ENCODE measurements around the gene ADCY5.

ADCY5 gene

DNA sequence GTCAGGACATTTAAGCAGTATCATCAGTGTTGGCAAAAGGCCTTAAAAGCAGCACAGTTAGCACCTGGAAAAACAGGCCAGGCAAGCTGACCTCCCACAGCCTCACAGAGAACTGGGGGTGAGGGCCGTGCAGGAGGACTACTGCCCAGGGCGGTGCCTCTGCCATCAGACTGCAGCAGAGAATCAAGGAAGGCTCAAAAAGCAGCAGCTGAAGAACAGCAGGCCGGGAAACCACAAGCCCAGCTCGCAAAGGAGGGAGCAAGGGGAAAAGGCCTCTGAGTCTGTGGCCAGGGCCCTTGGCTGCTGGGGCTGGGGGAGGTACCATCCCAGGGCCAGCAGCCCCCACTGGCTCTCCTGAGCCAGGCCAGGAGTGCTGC, 163.0 kb downstream of the ADCY5 start:
- no peak overlapping the region for H3K4me3 ChIP-seq (ENCODE audit: low read depth, low read length)
- DNase-seq (ENCODE audit: low read depth), result no peak

DNA sequence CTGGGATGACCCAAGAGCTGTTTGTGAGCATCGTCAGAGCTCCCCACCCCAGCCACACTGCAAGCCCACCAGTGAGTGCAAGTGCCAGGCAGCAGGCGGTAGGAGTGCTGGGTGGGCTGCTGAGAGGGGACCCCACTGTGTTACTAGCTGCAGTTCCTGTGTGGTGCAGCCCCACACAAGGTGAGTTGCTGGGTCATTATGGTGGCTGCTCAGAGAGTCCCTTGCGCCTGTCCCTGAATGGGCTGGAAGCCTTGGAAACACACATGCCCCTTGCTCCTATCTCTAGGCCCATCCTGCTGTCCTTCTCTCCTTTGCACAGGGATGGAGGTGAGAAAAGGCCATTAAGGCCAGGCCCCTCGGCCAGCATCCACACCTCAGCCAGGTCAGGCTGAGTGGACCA, 163.4 kb downstream of the ADCY5 start:
- H3K4me3 ChIP-seq (ENCODE audit: low read depth, low read length), result no peak overlapping the region
- no peak for DNase-seq (ENCODE audit: low read depth)

DNA sequence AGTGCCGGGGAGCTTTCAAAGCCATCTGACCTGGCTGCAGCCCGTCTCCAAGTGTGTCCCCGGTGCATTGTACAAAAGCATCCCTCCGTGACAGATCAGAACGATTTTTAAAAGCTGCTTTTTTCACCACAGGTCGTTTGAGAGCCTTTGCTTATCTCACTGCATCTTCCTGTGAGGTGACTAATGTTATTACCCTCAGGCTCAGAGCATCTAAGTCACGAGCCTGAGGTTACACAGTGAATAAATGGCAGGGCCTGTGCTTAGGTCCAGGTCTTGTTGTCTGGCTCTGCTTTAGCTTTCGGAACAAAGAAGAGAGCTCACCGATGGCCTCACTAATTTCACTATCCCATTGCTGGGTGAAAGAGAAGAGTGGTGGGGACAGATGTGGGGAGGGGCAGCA, 163.8 kb downstream of the ADCY5 start:
- no peak overlapping the region for H3K4me3 ChIP-seq (ENCODE audit: low read depth, low read length)
- DNase-seq (ENCODE audit: low read depth), result no peak

DNA sequence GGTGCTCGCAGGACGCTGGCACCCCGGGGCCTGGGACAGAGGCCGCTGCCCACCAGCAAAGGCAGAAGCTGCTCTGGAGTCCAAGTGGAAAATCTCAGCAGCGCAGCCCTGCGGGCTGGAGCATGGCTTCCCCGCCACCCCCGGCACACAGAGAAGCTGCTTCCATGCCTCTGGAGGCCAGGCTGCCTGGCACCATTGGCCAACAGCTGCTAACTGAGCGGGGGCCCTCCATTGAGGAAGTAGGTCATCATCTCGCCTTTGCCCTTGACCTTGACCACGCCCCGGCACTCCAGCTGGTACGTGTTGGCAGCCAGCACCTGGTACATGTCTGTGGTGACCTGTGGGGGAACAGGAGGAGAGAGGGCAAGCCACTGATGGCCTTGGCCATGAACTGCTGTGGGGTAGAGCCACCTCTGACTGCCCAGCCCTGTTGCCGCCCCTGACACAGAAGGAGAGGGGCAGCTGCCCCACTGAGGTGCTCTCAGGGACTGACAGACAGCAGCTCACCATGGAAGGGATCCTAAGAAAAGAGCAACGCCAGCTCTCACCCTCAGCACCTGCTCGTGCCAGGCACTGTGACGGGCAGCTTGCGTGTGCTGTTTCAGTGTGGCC, 164.4 kb downstream of the ADCY5 start:
- DNase-seq (ENCODE audit: low read depth), result no peak

DNA sequence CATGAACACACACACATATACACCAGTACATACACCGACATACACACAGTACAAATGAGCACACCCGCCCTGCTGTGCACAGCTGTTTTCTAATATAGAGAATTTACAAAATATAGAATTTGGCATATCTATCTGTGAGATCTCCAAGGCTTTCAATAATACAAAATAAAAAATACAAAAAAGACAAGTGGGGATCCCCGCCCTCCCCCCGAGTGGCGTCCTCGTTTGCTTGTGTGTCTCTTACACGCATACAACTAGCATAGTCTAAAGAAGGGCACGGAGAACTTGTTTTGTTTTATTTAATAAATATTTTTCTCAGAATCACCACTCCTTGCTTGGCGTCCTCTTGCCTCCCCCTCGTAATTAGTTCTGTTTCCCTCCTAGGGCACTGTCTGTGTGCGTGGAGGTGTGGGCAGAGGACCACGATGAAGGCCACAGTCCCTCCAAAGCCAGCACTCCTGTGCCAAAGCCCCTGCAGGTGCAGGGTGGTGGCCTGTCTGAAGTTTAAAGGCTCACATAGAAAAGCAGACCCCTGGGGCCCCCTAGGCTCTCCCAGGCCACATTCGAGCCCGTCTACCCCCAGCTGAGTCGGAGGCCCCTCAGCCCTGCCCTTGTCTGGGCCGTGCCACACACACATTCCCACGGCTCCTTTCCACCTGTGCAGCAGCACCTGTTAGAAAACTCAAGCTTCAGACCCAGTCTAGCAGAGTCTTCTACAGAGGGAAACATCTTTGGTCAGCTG, 165.1 kb downstream of the ADCY5 start:
- H3K4me3 ChIP-seq (ENCODE audit: low read depth, low read length), result no peak overlapping the region
- DNase-seq (ENCODE audit: low read depth), result no peak

More for the DNA sequence above, 164.4 kb downstream of the ADCY5 start:
- no peak overlapping the region for H3K4me3 ChIP-seq (ENCODE audit: low read depth, low read length)

DNA sequence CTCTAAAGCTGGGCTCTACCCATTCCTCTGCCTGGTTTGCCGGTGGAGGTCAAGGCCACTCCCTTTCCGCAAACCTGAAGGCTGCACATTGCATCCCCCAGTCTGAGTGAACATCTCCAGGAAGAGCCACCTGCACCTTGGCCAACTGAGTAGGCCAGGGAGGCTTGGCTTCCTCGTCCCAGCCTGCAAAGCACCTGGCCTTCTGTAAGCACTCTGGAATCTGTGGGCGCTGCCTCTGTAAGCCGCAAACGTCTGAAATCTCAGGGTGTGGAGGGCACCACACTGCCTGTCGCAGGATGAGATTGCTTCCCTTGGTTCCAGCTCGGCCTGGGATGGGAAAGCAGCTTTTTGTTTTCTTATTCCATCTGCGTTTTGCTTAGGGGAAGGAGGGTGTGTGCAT, 165.8 kb downstream of the ADCY5 start:
- no peak for DNase-seq (ENCODE audit: low read depth)
- H3K4me3 ChIP-seq (ENCODE audit: low read depth, low read length), result no peak overlapping the region

DNA sequence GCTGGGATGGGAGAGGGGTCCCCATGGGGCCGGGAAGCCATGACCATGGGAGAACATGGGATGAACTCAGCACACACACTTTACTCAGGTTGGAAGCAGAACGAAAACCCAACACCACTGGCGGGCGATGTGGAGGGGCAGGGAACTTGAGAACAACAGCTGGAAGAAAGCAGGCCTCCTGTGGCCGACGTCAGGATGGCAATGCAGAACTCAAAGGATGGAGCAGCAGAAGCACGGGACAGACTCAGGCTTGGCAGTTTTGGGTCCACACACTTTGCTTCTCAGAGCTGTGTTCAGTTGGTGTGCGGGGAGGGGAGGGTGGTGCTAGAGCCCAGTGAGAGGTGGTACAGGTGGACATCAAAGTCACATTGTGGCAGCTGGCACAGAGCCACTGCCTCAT, 166.4 kb downstream of the ADCY5 start:
- no peak overlapping the region for H3K4me3 ChIP-seq (ENCODE audit: low read depth, low read length)
- no peak for DNase-seq (ENCODE audit: low read depth)

DNA sequence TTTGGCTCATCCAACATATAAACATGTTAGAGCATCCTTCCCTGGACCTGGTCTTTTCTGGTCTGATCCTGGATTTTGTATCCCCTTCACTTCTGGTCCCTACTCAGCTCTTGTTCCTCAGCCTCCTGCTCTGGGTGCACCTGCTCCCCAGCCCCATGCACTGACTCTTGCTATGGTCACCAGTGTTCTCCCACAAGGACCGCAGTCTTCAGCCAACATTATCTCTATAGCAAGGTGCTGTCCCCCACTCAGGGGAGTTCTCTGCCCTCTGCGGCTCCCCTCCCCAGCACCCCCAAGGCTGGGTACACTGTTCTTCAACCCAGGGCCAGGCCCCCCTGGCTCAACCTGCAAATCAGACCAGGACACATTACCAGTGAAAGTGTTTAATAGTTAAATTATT, 167.0 kb downstream of the ADCY5 start:
- H3K4me3 ChIP-seq (ENCODE audit: low read depth, low read length), result no peak overlapping the region
- DNase-seq (ENCODE audit: low read depth), result no peak

DNA sequence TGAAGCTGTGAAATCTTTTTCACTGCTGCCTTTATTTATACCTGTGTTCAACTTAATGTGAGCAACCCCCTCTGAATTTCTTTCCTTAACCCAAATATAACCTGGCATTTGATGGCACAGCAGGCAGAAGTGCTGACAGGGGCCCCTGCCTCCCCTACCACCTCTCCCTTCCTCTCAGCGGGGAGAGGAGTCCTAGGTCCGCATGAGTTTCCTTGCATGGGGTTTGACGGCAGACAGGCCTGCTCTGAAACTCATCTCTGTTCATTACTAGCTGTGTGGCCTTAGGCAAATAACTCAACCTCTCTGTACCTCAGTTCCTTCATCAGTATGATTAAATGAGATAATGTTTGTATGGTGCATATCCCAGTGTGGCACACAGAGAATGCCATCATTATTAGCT, 167.5 kb downstream of the ADCY5 start:
- DNase-seq (ENCODE audit: low read depth), result no peak

DNA sequence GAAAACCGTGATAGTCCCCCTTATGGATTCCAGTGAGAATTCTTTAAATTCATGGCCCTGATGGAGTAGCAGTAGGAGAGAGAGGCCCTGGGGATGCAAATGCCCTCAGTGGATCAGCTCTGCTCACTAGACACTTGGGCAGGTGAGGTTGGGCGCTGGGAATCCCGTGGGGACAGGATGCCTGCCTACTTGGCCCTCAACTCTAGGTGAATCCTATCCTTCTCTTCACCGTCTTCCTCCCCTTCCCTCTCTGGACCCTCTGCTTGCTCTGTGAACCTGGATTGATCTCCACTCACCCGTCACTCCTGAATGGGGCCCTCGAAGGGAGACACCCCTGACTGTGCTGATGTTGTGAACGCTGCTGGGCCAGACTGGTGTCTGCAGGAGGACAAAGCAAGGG, 169.8 kb downstream of the ADCY5 start:
- H3K4me3 ChIP-seq (ENCODE audit: low read depth, low read length), result no peak overlapping the region
- DNase-seq (ENCODE audit: low read depth), result no peak

More for the DNA sequence above, 167.5 kb downstream of the ADCY5 start:
- H3K4me3 ChIP-seq (ENCODE audit: low read depth, low read length), result no peak overlapping the region

DNA sequence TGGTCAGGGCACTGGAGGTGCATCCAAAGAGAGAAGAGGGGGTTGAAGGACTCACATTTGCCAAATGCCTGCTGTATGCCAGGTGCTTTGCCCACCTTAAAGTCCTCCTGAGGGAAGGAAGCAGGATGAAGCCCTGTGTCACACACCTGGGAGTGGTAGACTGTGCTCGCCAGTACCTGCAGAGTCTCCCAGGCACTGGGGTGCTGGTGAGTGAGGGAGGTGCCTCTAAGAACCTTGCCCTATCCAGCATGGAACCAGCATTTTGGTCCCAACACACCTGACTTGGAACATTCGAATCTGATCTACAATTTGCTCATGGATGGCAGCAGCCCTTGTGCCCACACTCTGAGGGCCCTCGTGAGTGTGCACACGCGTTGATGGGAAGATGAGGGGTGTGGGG, 170.4 kb downstream of the ADCY5 start:
- no peak for DNase-seq (ENCODE audit: low read depth)
- H3K4me3 ChIP-seq (ENCODE audit: low read depth, low read length), result no peak overlapping the region

DNA sequence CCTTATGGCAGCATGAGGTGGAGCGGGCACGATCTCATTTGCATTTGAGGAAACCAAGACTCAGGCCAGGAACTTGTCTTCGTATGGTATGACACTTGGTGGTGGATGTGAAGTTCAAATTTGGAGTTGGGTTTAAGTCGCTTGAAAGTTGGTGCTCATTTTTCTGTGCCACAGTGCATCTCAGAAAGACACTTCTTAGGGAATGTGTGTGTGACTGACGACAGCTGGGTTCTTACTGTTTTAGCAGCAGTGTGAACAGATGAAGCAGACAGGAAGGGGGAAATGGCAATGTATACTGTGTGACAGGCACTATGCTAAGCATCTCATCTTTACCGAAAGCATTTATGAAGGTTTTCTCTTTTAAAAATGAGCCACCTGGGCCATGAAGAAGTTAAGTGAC, 171.8 kb downstream of the ADCY5 start:
- DNase-seq (ENCODE audit: low read depth), result no peak
- H3K4me3 ChIP-seq (ENCODE audit: low read depth, low read length), result no peak overlapping the region

DNA sequence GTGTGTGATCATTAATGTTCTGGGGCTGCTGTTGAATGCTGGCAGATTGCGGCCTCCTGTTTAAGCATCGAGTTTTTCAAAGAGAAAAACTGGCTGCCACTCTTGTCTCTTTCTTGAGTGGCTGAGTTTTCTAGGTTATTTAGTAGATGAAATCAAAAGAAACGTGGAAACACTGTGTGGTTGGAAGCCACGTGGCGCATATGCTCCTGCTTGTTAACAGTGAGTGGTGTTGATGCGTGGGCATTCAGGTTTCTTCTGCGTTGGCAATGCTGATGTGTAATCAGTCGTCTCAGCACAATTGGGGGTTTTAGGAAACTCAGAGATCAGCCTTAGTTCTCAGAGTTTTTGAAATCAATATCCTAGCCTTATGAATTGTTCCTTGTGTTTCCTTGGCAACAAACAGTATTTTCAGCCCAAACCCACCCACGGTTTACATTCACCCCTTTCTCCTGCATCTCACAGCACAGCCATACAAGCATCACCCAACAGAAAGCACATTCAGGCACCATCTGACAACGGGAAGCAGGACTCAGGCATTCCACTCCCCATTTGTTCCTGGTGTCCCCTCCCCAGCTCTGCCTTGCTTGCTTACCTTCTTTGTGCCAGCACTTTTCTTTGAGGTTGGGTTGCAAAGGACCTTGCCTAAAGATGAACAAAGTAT, 172.4 kb downstream of the ADCY5 start:
- H3K4me3 ChIP-seq (ENCODE audit: low read depth, low read length), result no peak overlapping the region
- no peak for DNase-seq (ENCODE audit: low read depth)

DNA sequence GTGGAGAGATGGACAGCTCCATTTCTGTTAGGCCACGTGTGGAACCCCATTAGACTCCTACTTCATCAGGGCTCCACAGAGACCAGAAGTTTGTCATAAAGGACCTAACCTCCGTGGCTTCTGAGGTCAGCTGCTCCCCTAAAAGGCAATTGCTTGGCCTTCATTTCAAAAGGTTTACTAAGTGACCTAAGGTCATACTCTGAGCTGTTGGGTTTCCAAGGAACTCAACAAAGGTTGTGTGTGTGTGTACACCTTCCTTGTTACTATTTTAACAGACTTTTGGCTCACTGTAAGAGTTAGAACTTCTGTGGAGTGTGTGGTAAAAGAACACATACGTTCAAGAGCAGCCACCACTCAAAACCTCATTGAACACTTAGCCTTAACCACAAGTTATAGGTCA, 173.2 kb downstream of the ADCY5 start:
- no peak overlapping the region for H3K4me3 ChIP-seq (ENCODE audit: low read depth, low read length)
- DNase-seq (ENCODE audit: low read depth), result no peak

DNA sequence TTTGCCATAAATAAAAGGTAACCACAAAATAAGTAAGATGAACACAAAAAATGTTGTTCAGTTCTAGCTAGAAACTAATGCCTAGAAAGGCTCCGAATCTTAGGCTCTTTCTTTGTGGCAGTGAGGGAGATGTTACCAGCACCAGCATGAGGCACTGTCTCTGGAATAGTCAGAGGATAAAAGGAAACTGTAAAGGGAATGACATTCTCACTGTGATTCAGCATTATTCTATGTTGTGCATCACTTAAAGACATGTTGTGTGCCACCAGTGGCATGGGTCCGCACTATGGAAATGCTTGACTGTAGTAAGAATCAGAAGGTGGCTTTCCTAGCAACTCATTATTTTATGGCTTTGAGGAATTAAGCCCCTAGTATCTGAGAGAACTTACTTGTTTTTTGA, 176.3 kb downstream of the ADCY5 start:
- no peak overlapping the region for H3K4me3 ChIP-seq (ENCODE audit: low read depth, low read length)
- DNase-seq (ENCODE audit: low read depth), result no peak

DNA sequence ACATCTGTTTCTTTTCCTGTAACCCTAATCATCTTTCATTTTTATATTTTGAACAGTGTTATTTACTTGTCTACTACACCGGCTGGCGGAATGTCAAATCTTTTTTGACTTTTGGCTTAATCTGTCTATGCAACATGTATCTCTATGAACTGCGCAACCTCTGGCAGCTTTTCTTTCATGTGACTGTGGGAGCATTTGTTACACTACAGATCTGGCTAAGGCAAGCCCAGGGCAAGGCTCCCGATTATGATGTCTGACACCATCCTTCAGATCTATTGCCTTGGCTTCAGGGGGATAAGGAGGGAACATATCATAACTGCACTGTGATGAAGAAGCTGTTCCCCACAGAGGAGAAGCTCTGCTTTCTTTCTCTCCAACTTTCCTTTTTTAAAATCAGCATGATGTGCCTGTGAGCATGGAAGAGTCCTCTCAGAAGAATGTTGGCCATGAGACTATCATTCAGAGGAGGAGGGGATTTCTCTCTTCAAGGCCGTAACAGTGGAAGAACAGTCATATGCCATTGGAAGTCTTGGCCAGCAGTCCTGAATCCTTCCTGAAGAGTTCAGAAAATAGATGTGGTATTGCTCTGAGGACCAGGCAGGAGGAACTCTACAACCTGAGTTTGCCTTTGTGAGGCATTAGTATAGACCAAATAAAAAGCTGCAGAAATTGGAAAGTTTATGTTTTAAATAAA, 177.3 kb downstream of the ADCY5 start:
- no peak for DNase-seq (ENCODE audit: low read depth)
- H3K4me3 ChIP-seq (ENCODE audit: low read depth, low read length), result no peak overlapping the region

DNA sequence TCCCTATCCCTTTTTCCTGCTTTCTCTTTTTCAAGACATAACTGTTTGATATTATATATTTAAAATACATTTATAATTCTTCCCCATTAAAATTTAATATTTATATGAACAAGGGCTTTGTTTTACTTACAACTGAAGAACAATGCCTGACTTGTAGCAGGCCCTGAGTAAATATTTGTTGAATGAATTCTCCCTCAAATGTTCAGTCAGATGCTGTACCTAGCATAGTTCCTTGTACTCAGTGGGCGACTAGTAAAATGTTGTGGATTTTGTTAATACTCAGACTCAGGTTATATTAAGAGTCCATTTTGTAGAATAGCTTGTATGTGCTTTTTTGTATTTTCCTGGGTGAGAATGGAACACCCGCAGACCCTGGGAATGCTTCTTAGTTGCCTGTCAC, 178.1 kb downstream of the ADCY5 start:
- no peak for DNase-seq (ENCODE audit: low read depth)
- no peak overlapping the region for H3K4me3 ChIP-seq (ENCODE audit: low read depth, low read length)

DNA sequence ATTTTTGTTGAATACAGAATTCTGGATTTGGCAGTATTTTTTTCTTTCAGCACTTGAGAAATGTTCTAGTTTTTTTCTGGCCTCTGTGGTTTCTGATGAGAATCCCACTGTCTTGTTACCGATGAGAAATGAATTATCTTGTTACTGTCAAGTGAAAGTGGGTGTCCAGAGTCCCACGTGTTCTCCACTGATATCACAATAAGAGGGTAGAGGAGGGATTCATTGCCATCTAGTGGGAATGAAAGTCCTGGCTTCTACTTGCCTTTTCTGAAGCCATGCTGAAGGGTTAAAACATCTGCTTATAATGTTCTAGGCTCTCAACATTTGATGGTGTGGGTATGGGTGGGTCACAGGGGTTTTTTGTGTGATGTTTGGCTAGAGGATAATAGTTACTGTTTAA, 181.1 kb downstream of the ADCY5 start:
- DNase-seq (ENCODE audit: low read depth), result no peak
- H3K4me3 ChIP-seq (ENCODE audit: low read depth, low read length), result no peak overlapping the region

DNA sequence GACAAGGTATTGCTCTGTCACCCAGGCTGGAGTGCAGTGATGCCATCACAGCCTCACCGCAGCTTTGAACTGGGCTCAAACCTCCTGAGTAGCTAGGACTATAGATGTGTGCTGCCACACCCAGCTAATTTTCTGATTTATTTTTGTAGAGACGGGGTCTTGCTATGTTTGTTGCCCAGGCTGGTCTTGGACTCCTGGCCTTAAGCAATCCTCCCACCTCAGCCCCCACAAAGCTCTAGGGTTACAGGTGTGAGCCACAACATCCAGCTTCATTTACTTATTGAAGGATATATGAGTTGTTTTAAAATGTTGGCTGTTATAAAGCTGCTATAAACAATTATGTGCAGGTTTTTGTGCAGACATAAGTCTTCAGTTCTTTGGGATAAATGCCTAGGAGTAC, 184.9 kb downstream of the ADCY5 start:
- no peak for DNase-seq (ENCODE audit: low read depth)
- H3K4me3 ChIP-seq (ENCODE audit: low read depth, low read length), result no peak overlapping the region

DNA sequence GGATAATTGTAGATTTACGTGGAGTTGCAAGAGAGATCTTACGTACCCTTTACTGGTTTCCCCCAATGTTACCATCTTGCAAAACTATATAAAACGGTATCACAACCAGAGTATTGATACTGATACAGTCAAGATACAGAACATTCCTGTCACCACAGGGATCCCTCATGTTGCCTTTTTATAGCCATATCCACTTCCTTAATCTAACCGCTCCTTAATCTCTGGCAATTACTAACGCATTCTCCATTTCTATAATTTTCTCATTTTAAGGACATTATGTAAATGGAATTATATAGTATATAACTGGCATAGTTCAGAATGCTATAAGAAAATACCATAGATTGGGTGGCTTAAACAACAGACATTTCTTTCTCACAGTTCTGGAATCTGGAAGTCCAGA, 186.0 kb downstream of the ADCY5 start:
- DNase-seq (ENCODE audit: low read depth), result no peak

More for the DNA sequence above, 186.0 kb downstream of the ADCY5 start:
- no peak overlapping the region for H3K4me3 ChIP-seq (ENCODE audit: low read depth, low read length)

All from skeletal muscle cell (primary cell).